ENCODE data around the gene CEP128.

DNA sequence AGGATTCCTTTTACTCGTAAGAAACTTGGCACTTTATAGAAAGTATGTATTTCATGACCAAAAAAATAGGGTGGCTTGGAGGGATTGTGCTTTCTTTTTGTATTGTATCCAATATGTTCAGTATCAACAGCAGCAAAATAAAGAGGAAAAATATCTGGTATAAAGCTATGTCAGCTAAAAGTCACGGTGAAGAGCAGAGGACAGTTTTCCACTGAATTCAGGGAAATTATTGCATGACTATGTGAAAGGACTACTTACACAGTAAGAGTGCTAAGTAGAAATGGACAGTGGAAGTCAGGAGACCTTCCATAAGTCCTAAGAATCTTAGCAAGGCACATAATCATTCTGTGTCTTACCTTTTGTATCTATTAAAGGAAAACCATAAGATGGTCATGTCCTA, 33.1 kb upstream of the CEP128 start:
- TF ChIP-seq NFRKB (IDR thresholded peaks at IDR 0.05), result no peak
- TF ChIP-seq FOXM1 (IDR thresholded peaks at IDR 0.05; ENCODE audit: borderline replicate concordance), result no peak
- TF ChIP-seq ELF4 (IDR thresholded peaks at IDR 0.05), result no peak

All from HEK293T (cell line).